HG03097 (cell line): ENCODE measurements around the gene PEX14.

Source experiments
- ATAC-seq: cut with Tn5 transposase; IDR thresholded peaks from one replicate; pipeline ENCODE4 v1.9.1; 2021; ENCODE audit not compliant: unreplicated experiment, low FRiP score

The PEX14 gene

GRCh38 chr1:10583641-10584040 lies 108.9 kb downstream of the PEX14 start:
- ATAC-seq = no peak

- ATAC-seq = no peak
Measured at GRCh38 chr1:10585242-10585641, 110.5 kb downstream of the PEX14 start.

- no peak for ATAC-seq
Measured at GRCh38 chr1:10586125-10586524, 111.4 kb downstream of the PEX14 start.

- ATAC-seq = no peak
Measured at GRCh38 chr1:10588640-10589039, 113.9 kb downstream of the PEX14 start.

- ATAC-seq = no peak
Measured at GRCh38 chr1:10589074-10589473, 114.3 kb downstream of the PEX14 start.

GRCh38 chr1:10591010-10591409 lies 116.3 kb downstream of the PEX14 start:
- no peak for ATAC-seq

GRCh38 chr1:10592373-10592772 lies 117.6 kb downstream of the PEX14 start:
- ATAC-seq = no peak

- ATAC-seq = no peak
Measured at GRCh38 chr1:10593750-10594149, 119.0 kb downstream of the PEX14 start.

- no peak for ATAC-seq
Measured at GRCh38 chr1:10594595-10595223, 120.0 kb downstream of the PEX14 start.

GRCh38 chr1:10596780-10597179 lies 122.0 kb downstream of the PEX14 start:
- no peak for ATAC-seq

- no peak for ATAC-seq
Measured at GRCh38 chr1:10597492-10598388, 123.0 kb downstream of the PEX14 start.

- no peak for ATAC-seq
Measured at GRCh38 chr1:10598389-10598702, 123.6 kb downstream of the PEX14 start.

- no peak for ATAC-seq
Measured at GRCh38 chr1:10599194-10599861, 124.6 kb downstream of the PEX14 start.

- no peak for ATAC-seq
Measured at GRCh38 chr1:10601342-10602070, 126.8 kb downstream of the PEX14 start.

- ATAC-seq = no peak
Measured at GRCh38 chr1:10602936-10603335, 128.2 kb downstream of the PEX14 start.

GRCh38 chr1:10604966-10605365 lies 130.2 kb downstream of the PEX14 start:
- ATAC-seq = no peak

GRCh38 chr1:10606064-10606463 lies 131.3 kb downstream of the PEX14 start:
- ATAC-seq = no peak

GRCh38 chr1:10607228-10607627 lies 132.5 kb downstream of the PEX14 start:
- ATAC-seq = no peak

- no peak for ATAC-seq
Measured at GRCh38 chr1:10608690-10609089, 133.9 kb downstream of the PEX14 start.

- ATAC-seq = no peak
Measured at GRCh38 chr1:10610901-10611600, 136.3 kb downstream of the PEX14 start.
